Measurements from ENCODE around the gene U2AF1L4.

Gene U2AF1L4

GRCh38 chr19:35752746-35753350, 7.6 kb upstream of the U2AF1L4 start:
- TF ChIP-seq TEAD4 (IDR thresholded peaks at IDR 0.05) (no peak), EP300 (IDR thresholded peaks at IDR 0.05; ENCODE audit: borderline replicate concordance) (no peak), TCF12 (IDR thresholded peaks at IDR 0.05; ENCODE audit: low read depth) (no peak), EGR1 (IDR thresholded peaks at IDR 0.05) (no peak), ZBTB7A (IDR thresholded peaks at IDR 0.05; ENCODE audit: low read depth) (no peak), MAX (IDR thresholded peaks at IDR 0.05) (no peak), FOXM1 (IDR thresholded peaks at IDR 0.05; ENCODE audit: borderline replicate concordance, low read depth) (no peak)

GRCh38 chr19:35751839-35752745, 6.9 kb upstream of the U2AF1L4 start:
- TF ChIP-seq RAD21 (IDR thresholded peaks at IDR 0.05; ENCODE audit: low read depth) (no peak), MAX (IDR thresholded peaks at IDR 0.05) (no peak), CREB1 (IDR thresholded peaks at IDR 0.05; ENCODE audit: low read depth) (no peak), CEBPB (IDR thresholded peaks at IDR 0.05) (no peak), REST (IDR thresholded peaks at IDR 0.05; ENCODE audit: low read depth) (no peak), TEAD4 (IDR thresholded peaks at IDR 0.05) (no peak), NFIC (IDR thresholded peaks at IDR 0.05) (no peak), USF1 (IDR thresholded peaks at IDR 0.05) (no peak), EP300 (IDR thresholded peaks at IDR 0.05; ENCODE audit: borderline replicate concordance) (no peak), EGR1 (IDR thresholded peaks at IDR 0.05) (no peak), YY1 (IDR thresholded peaks at IDR 0.05; ENCODE audit: low read depth) (no peak), TCF12 (IDR thresholded peaks at IDR 0.05; ENCODE audit: low read depth) (no peak), TAF1 (IDR thresholded peaks at IDR 0.05; ENCODE audit: low read depth) (no peak), ZBTB7A (IDR thresholded peaks at IDR 0.05; ENCODE audit: low read depth) (no peak), FOXM1 (IDR thresholded peaks at IDR 0.05; ENCODE audit: borderline replicate concordance, low read depth) (no peak)

GRCh38 chr19:35750167-35750566, 4.9 kb upstream of the U2AF1L4 start:
- TF ChIP-seq TCF12 (IDR thresholded peaks at IDR 0.05; ENCODE audit: low read depth) = no peak
- TF ChIP-seq MAX (IDR thresholded peaks at IDR 0.05) = no peak
- no peak for TF ChIP-seq REST (IDR thresholded peaks at IDR 0.05; ENCODE audit: low read depth)
- no peak for TF ChIP-seq EGR1 (IDR thresholded peaks at IDR 0.05)
- no peak for TF ChIP-seq TAF1 (IDR thresholded peaks at IDR 0.05; ENCODE audit: low read depth)
- no peak for TF ChIP-seq YY1 (IDR thresholded peaks at IDR 0.05; ENCODE audit: low read depth)
- TF ChIP-seq ZBTB7A (IDR thresholded peaks at IDR 0.05; ENCODE audit: low read depth) = no peak
- TF ChIP-seq CREB1 (IDR thresholded peaks at IDR 0.05; ENCODE audit: low read depth) = no peak
- no peak for TF ChIP-seq NFIC (IDR thresholded peaks at IDR 0.05)
- TF ChIP-seq USF1 (IDR thresholded peaks at IDR 0.05) = no peak
- no peak for TF ChIP-seq EP300 (IDR thresholded peaks at IDR 0.05; ENCODE audit: borderline replicate concordance)
- TF ChIP-seq TEAD4 (IDR thresholded peaks at IDR 0.05) = no peak
- no peak for TF ChIP-seq RAD21 (IDR thresholded peaks at IDR 0.05; ENCODE audit: low read depth)
- TF ChIP-seq CEBPB (IDR thresholded peaks at IDR 0.05) = no peak
- TF ChIP-seq FOXM1 (IDR thresholded peaks at IDR 0.05; ENCODE audit: borderline replicate concordance, low read depth) = no peak

- TF ChIP-seq CEBPB (IDR thresholded peaks at IDR 0.05) (peak; percentile 96), TAF1 (IDR thresholded peaks at IDR 0.05; ENCODE audit: low read depth) (peak; percentile 45; the same call in 1 of the 2 replicates), FOXM1 (IDR thresholded peaks at IDR 0.05; ENCODE audit: borderline replicate concordance, low read depth) (no peak), MAX (IDR thresholded peaks at IDR 0.05) (no peak; the same call in 1 of the 2 replicates), EP300 (IDR thresholded peaks at IDR 0.05; ENCODE audit: borderline replicate concordance) (no peak), REST (IDR thresholded peaks at IDR 0.05; ENCODE audit: low read depth) (no peak), EGR1 (IDR thresholded peaks at IDR 0.05) (no peak; the same call in 1 of the 2 replicates), NFIC (IDR thresholded peaks at IDR 0.05) (no peak), USF1 (IDR thresholded peaks at IDR 0.05) (no peak), TCF12 (IDR thresholded peaks at IDR 0.05; ENCODE audit: low read depth) (peak; percentile 62; the same call in 1 of the 2 replicates), YY1 (IDR thresholded peaks at IDR 0.05; ENCODE audit: low read depth) (peak; percentile 58; the same call in 1 of the 2 replicates), ZBTB7A (IDR thresholded peaks at IDR 0.05; ENCODE audit: low read depth) (no peak), RAD21 (IDR thresholded peaks at IDR 0.05; ENCODE audit: low read depth) (no peak), CREB1 (IDR thresholded peaks at IDR 0.05; ENCODE audit: low read depth) (peak; percentile 64), TEAD4 (IDR thresholded peaks at IDR 0.05) (no peak)
These were observed 3.1 kb upstream of the U2AF1L4 start, which contains the start of gene LIN37 for GRCh38 chr19:35748106-35749020. Gene LIN37, plus strand, starts transcription at chr19:35748576. Its CDS starts 149 bp downstream, at chr19:35748725.
